Fibroblast of lung (primary cell): ENCODE data around the gene KLK4.

ENCODE experiments used
- EZH2 ChIP-seq: IDR thresholded peaks from 2 replicates; pipeline ENCODE4 v1.5.1; 2012; ENCODE audit warnings: low read length, control low read depth, mild to moderate bottlenecking; ENCODE audit errors: missing control alignments
- TF ChIP-seq, protein P1 (sequence below), 2 donors: IDR thresholded peaks in 1 of 2; conservative IDR thresholded peaks in 1 of 2; 1 replicate in 1 of 2; 2 replicates in 1 of 2; pipeline ENCODE4 v1.5.1; 2011 to 2012; ENCODE audit warnings: low read length in 2 of 2, control low read depth in 1 of 2, inconsistent platforms in 1 of 2, low read depth in 1 of 2, mild to moderate bottlenecking in 1 of 2

DNA sequence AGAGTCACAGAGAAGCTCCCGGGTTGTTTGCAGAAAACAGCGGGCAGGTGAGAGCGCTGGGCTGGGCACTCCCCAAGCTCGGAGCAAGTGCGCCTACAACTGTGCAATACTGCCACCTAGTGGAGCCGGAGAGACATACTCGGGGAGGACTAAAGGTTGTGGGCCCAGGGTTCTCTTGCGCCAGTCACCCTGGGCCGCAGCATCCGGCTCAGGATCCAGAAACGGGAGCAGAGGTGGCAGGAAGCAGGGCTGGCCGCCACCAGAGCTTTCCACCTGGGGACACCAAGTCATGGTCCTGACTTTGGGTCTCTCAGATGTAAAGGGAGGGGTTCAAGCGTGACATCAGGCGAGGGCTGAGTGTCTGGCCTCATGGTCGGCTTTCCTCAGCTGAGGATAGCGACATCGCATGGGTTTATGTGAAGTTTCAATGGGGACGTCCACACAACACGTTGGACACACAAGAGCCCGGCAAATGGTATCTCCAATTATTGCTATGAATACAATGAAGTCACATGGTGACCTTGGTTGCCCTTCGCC, 11.2 kb upstream of the KLK4 start:
- TF ChIP-seq, protein P1, sequence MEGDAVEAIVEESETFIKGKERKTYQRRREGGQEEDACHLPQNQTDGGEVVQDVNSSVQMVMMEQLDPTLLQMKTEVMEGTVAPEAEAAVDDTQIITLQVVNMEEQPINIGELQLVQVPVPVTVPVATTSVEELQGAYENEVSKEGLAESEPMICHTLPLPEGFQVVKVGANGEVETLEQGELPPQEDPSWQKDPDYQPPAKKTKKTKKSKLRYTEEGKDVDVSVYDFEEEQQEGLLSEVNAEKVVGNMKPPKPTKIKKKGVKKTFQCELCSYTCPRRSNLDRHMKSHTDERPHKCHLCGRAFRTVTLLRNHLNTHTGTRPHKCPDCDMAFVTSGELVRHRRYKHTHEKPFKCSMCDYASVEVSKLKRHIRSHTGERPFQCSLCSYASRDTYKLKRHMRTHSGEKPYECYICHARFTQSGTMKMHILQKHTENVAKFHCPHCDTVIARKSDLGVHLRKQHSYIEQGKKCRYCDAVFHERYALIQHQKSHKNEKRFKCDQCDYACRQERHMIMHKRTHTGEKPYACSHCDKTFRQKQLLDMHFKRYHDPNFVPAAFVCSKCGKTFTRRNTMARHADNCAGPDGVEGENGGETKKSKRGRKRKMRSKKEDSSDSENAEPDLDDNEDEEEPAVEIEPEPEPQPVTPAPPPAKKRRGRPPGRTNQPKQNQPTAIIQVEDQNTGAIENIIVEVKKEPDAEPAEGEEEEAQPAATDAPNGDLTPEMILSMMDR (conservative IDR thresholded peaks at IDR 0.05 in 1 of 2, IDR thresholded peaks at IDR 0.05 in 1 of 2; ENCODE audit: low read depth in 1 of 2, low read length in 2 of 2) = peak; percentile 83 to 84
- no peak for TF ChIP-seq EZH2
